ENCODE measurements around the gene SULF2. TPM values are rescaled to one million over a fixed set of nuclear protein-coding genes. Genes with fewer than 3 reads are reported as not detected.

The SULF2 gene
- total RNA-seq, 1 experiment from 2014 or later = 0.20 TPM

DNA sequence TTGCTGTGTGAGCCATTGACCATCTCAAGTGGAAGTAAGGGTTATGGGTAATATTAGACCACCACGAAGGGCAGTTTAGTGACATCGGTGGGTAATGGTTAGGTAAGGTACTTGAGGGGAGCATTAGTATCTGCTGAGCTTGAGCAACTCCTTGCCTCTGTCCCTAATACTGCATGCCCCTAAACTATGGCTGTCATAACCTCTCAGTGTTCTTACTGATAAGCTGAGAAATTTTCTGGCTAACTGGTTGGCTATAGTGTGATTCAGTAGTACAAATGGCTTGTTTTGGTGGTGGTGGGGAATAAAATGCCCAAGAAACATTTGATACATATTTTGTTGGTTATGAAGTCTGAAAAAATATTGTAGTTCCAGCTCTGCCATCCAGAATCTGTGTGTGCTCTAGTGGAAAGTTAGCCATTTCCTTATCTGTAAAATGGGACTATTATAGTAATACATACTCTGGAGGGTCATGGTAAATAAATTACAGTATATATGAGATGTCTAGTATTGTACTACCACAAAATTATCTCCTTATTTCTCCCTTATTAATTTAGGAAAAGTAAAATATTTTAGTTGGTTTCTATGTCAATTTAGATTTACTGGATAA, 170.5 kb downstream of the SULF2 start:
- Histone ChIP-seq H3K9me3 (no peaks in the 10 kb centered on the region), H3K36me3 (no peaks in the 10 kb centered on the region), H3K27me3 (no peaks in the 10 kb centered on the region), H3K4me3 (no peak overlapping the region)
- DNase-seq = no peak

DNA sequence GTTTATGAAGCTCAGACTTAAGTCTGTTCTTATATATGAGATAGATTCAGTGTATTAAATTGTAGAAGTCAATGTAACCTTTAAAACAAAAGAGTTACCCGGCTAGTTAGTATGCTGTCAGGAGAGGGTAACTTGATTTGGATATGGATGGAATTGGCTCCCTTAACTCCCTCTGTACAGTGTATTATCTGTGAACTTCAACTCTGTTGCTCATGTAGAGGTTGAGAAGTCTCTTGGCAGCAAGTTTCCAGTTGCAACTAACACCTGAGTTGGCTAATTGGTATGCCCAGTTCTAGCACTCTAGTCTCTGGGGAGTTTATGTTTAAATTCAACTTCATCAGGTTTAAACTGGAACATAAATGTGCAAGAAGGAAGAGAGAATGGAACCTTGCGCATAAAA, 172.6 kb downstream of the SULF2 start:
- no peaks in the 10 kb centered on the region for H3K27me3 ChIP-seq
- no peaks in the 10 kb centered on the region for H3K36me3 ChIP-seq
- DNase-seq = no peak
- H3K9me3 ChIP-seq = no peaks in the 10 kb centered on the region
- H3K4me3 ChIP-seq = no peak overlapping the region

DNA sequence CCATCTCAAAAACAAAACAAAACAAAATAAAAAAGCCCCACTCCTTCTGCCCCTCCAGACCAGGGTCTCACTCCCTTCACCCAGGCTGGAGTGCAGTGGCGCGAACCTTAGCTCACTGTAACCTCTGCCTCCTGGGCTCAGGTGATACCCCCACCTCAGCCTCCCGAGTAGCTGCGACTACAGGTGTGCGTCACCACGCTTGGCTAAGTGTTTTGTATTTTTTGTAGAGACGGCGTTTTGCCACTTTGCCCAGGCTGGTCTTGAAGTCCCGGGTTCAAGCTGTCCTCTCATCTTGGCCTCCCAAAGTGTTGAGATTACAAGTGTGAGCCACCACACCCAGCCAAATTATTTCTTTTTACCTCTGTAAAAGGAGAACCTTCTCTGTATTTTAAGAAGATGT, 173.5 kb downstream of the SULF2 start:
- no peaks in the 10 kb centered on the region for H3K27me3 ChIP-seq
- no peak for DNase-seq
- H3K9me3 ChIP-seq = no peaks in the 10 kb centered on the region
- no peaks in the 10 kb centered on the region for H3K36me3 ChIP-seq
- H3K4me3 ChIP-seq = no peak overlapping the region

DNA sequence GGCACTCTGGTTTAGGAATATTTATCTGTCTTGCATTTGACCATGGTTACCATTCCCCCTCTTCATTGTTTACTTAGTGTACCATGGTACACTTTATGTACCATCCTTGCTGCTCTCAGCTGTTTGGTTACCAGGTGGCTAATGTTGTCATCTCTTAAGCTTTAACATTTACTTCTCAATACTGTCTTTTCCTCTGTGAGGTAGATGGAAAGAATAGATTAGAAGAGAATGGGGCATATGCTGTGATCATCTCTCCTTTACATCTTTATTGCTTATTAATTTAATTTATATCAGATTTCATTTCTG, 174.4 kb downstream of the SULF2 start:
- no peak overlapping the region for H3K4me3 ChIP-seq
- H3K36me3 ChIP-seq = no peaks in the 10 kb centered on the region
- H3K9me3 ChIP-seq = no peaks in the 10 kb centered on the region
- no peak for DNase-seq
- no peaks in the 10 kb centered on the region for H3K27me3 ChIP-seq

DNA sequence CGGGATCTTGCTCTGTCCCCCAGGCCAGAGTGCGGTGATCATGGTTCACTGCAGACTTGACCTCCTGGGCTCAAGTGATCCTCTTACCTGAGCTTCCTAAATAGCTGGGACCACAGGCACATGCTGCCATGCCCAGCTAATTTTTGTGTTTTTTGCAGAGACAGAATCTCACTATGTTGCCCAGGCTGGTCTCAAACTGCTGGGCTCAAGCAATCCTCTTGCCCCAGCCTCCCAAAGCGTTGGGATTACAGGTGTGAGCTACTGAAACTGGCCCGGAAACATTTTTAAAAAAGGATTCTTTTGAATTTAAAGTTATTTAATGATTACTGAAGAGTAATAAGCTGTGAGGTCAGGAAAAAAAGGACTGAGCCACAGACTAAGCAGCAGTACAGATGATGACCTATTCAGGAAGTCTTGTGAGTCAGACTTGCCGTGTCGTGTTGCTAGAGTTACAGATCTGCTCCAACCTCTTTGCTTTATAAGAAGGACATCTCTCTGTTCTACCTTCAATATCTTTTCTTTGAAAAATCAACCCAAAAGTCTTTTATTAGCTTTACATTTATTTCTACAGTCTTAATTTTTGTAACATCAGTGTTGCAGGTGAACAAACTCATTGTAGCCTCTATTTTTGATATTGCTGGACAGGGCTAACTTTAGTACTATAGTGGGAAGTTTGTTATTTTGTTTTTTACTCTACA, 174.9 kb downstream of the SULF2 start:
- Histone ChIP-seq H3K4me3 (no peak overlapping the region), H3K36me3 (no peaks in the 10 kb centered on the region), H3K27me3 (no peaks in the 10 kb centered on the region), H3K9me3 (no peaks in the 10 kb centered on the region)
- DNase-seq = peak; percentile 62

DNA sequence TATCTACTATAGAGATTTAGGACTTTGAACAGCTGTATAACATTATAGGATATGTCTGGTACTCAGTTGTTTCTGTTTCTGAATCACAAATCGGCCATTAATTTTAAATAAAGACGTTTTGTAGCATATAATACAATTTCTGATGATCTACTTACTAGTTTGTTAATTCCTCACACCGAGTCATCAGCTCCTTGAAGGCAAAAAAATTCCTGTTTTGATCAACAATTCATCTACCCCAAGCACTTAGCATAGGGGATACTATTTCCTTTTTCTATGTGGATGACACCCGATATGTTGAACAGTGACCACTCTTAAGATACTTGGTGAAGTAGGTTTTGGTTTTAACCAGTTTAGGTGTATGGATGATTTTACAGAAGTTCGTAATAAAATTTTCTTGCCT, 176.3 kb downstream of the SULF2 start:
- no peak for DNase-seq
- Histone ChIP-seq H3K4me3 (no peak overlapping the region), H3K27me3 (no peaks in the 10 kb centered on the region), H3K9me3 (no peaks in the 10 kb centered on the region), H3K36me3 (no peaks in the 10 kb centered on the region)

Data from MG63 (cell line).